ENCODE data around the gene UMODL1. TPM values are rescaled to one million over a fixed set of nuclear protein-coding genes. Genes with fewer than 3 reads are reported as not detected.

Gene UMODL1
- total RNA-seq, 1 experiment from 2014 or later = not detected

DNA sequence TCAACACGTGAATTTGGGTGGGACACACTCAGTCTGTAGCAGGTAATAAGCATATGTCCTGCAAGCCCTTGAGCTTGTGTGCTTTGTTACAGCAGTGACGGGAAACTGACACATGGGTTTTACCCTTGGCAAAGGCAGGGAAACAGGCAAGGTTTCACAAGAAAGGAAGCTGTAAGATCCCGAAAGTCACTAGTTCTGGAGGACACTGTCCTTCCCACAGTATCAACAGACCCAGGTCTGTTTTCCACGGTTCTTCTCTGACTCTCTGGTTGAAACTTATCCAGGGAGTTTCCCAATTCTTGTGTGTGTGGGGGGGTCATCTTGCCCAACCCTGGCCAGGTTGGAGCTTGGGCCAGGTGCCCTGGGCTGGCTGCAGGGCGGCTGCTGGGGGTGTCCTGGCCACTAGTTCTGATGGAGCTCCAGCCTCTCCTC is 31.6 kb upstream of the UMODL1 start:
- Histone ChIP-seq H2BK15ac (ENCODE audit: low read depth, low read length) (no peak overlapping the region), H4K20me1 (ENCODE audit: control insufficient read depth, insufficient read depth, insufficient read length) (no peaks in the 10 kb centered on the region), H3K27ac (ENCODE audit: insufficient read length, low read depth, low read length) (no peak overlapping the region), H3K9ac (ENCODE audit: extremely low read depth, insufficient read length, low read length) (no peak overlapping the region), H3K23ac (ENCODE audit: insufficient read length, low read depth, low read length) (no peak overlapping the region), H2BK12ac (ENCODE audit: insufficient read length, low read depth, low read length) (no peak overlapping the region), H4K8ac (replicated peaks; ENCODE audit: insufficient read length, low read depth, low read length) (no peak overlapping the region), H4K91ac (ENCODE audit: insufficient read length, low read depth, low read length) (no peak overlapping the region), H2AK5ac (ENCODE audit: insufficient read length, low read length) (no peak overlapping the region), H2BK5ac (ENCODE audit: insufficient read length, low read length) (no peak overlapping the region), H3K27me3 (ENCODE audit: insufficient read depth, low read length) (no peaks in the 10 kb centered on the region), H3K79me2 (ENCODE audit: insufficient read depth, low read length) (no peaks in the 10 kb centered on the region), H3K56ac (ENCODE audit: insufficient read length, low read depth, low read length) (no peak overlapping the region), H3K9me3 (ENCODE audit: control insufficient read depth, low read depth, low read length) (no peaks in the 10 kb centered on the region), H2BK120ac (ENCODE audit: low read depth, low read length, poor library complexity, severe bottlenecking) (no peak overlapping the region), H4K5ac (ENCODE audit: insufficient read length, low read depth, low read length) (no peak overlapping the region), H2AFZ (ENCODE audit: low read length) (no peak overlapping the region), H3K4me2 (ENCODE audit: insufficient read depth, insufficient read length, low read length) (no peak overlapping the region), H3K18ac (ENCODE audit: insufficient read length, low read depth, low read length) (no peak overlapping the region), H2BK20ac (ENCODE audit: low read depth, low read length, poor library complexity, severe bottlenecking) (no peak overlapping the region), H3K79me1 (ENCODE audit: insufficient read depth, low read depth, low read length, poor library complexity, severe bottlenecking) (no peaks in the 10 kb centered on the region), H3T11ph (ENCODE audit: low read length) (no peak overlapping the region), H3K4me1 (ENCODE audit: insufficient read depth, low read length) (no peaks in the 10 kb centered on the region), H3K23me2 (ENCODE audit: insufficient read length, low read depth, low read length, poor library complexity, severe bottlenecking) (no peaks in the 10 kb centered on the region), H3K4ac (ENCODE audit: low read depth, low read length) (no peak overlapping the region), H3K14ac (ENCODE audit: insufficient read depth, low read length) (no peak overlapping the region)
- TF ChIP-seq, protein P1, sequence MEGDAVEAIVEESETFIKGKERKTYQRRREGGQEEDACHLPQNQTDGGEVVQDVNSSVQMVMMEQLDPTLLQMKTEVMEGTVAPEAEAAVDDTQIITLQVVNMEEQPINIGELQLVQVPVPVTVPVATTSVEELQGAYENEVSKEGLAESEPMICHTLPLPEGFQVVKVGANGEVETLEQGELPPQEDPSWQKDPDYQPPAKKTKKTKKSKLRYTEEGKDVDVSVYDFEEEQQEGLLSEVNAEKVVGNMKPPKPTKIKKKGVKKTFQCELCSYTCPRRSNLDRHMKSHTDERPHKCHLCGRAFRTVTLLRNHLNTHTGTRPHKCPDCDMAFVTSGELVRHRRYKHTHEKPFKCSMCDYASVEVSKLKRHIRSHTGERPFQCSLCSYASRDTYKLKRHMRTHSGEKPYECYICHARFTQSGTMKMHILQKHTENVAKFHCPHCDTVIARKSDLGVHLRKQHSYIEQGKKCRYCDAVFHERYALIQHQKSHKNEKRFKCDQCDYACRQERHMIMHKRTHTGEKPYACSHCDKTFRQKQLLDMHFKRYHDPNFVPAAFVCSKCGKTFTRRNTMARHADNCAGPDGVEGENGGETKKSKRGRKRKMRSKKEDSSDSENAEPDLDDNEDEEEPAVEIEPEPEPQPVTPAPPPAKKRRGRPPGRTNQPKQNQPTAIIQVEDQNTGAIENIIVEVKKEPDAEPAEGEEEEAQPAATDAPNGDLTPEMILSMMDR (conservative IDR thresholded peaks at IDR 0.05) = no peak
- WGBS (ENCODE audit: extremely low coverage, insufficient read length, low lambda C conversion rate) = no CpG with 5 or more reads among the region's 5 CpGs
- Mint-ChIP-seq H3K9me3 (peaks cover 0 to 4% of the 10 kb centered on the region in 2 experiments; a peak in 2 of 5 replicates), H3K27me3 (ENCODE audit: low read depth) (peaks cover 22% of the 10 kb centered on the region), H3K4me1 (peaks cover 10 to 14% of the 10 kb centered on the region in 2 experiments), H3K27ac (no peak overlapping the region), H3K4me3 (no peak overlapping the region), H3K36me3 (ENCODE audit: insufficient read depth in 1 of 3, low read depth in 3 of 3) (no peaks in the 10 kb centered on the region; a peak in 1 of 7 replicates)
- DNase-seq = no peak
